SH-SY5Y (cell line): ENCODE data around the gene SLFN12.

ENCODE experiments used
- GATA2 ChIP-seq: IDR thresholded peaks from 2 replicates; pipeline ENCODE4 v1.6.1; 2011; ENCODE audit warnings: mild to moderate bottlenecking, low read depth, low read length
- GATA3 ChIP-seq: IDR thresholded peaks from 2 replicates; pipeline ENCODE4 v1.6.1; 2011; ENCODE audit warnings: low read depth, mild to moderate bottlenecking, low read length, moderate library complexity

The SLFN12 gene

DNA sequence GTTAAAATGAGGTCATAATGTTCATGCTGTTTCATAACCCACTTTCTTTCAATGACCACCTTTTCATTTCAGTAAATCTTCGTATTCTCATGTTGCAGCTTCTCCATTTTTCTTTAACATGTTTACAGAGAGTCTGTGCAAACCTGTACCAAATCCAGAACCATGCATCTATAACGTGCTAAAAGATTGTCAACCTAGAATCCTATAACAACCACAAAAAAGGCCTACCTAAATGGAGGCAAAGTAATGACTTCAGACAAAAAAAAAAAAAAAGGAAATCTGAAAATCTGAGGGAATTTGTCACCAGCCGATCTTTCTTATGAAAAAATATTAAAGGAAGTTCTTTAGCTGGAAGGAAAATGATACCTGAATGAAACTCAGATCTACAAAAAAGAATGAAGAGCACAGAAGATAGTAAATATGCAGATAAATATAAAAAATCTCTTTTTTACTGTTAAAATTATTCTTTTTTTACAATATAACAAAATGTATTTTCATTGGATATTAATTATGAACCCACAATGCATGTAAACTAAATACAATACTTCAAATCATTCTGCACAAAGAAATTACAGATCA, 57.4 kb downstream of the SLFN12 start:
- TF ChIP-seq GATA2 (no peak), GATA3 (no peak)

DNA sequence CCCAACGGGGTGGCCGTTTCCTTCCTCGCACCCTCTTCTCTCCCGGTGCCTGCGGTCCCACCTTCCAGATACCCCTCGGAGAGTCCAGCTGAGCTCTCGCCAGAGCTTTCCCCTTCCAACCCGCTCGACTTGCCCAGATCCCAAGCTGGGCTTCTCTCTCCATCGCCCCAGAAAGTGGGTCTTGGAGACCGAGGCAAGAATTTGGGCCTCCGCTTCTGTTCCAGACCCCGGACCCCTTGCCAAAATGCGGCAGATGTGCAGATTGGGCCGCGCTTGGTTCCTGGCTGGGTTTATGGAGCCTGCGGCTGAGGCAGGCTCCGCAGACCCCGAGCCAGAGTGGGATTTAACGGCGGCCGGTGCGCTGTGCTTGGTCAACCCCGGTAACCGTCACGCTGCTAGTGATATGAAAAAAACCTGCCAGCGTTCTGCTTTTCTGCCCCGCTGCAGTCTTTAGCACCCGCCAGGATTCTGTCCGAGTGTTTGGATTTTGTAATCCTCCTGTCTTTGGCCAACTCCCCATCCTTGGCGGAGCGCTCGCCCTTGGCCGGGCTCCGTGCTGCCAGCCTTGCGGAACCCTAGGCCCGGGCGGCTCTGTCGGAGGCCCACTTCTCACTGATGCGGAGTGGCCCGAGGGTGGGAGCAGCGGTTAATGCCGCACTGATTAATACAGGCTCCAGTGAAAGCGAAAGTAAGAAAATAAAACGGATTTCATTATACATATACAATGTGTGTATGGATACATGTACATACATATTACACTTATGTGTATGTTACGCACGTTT, 58.1 kb downstream of the SLFN12 start:
- TF ChIP-seq GATA2 (no peak), GATA3 (no peak)

DNA sequence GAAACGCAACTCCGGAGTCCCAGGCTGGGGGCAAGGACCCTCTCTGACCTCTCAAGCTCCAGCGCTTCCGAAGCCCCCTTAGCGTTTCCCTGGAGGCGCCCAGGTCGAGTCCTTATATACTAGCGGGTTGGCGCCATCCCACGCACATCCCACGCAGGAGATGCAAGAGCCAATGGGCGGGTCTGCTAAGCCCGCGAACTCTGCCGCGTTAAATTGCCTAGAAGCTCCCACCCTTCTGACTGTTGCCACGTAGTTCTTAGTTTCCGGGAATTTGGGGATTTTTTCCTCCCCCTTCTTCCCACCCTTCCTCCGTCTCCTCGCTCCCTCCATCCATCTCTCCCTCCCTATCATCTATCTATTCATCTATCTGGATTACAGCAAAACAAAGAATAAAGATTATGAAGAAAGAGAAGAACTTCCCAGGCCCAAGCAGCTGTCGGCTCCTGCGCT, 58.7 kb downstream of the SLFN12 start, which contains the start of gene SLFN11:
SLFN11 (minus strand) TSS at position 88 of the 450 bp plus-strand sequence. CDS start 9,814 bp downstream, outside the sequence.
- TF ChIP-seq GATA2, result no peak
- TF ChIP-seq GATA3, result no peak

DNA sequence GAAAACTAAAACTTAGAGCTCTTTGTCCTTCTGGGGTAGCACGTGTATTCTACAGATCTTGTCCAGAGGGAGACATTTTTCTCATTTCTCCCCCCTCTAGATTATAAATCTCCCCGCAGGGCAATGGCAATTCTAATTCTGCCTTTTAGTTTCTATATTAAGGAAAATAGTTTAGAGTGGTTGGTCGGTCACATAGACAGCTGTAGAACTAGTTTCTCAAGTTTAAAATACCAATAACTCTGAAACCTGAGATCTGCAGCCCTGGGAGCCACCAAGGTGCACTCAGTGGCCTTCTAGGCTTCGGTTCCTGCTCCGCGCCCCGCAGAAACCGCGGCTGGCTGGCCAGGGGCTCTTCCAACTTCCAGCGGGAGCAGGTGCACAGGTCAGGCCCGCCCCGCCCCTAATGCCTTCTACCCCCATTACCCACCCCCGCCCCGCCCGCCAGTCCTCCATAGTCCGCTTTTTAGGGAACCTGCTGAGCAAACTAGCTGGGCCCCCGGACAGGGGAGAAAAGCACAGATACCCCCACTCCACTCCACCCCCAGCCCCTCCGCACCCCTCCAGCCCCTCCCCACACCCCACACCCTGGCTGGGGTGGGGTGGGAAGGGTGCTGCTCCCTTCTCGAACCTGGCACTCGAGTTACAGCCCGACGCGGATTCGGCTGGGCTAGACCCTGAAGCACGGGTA, 59.3 kb downstream of the SLFN12 start:
- no peak for TF ChIP-seq GATA3
- TF ChIP-seq GATA2, result no peak

DNA sequence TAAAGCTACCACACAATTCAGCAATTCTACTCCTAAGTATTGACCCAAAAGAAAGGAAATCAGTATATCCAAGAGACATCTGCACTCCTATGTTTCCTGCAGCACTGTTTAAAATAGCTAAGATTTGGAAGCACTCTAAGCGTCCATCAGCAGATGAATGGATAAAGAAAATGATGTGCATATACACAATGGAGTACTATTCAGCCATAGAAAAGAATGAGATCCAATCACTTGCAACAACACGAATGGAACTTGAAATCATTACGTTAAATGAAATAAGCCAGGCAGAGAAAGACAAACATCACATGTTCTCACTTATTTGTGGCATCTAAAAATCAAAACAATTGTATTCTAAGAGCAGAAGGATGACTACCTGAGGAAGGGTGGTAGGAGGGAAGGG, 60.4 kb downstream of the SLFN12 start:
- TF ChIP-seq GATA2, result no peak
- no peak for TF ChIP-seq GATA3

DNA sequence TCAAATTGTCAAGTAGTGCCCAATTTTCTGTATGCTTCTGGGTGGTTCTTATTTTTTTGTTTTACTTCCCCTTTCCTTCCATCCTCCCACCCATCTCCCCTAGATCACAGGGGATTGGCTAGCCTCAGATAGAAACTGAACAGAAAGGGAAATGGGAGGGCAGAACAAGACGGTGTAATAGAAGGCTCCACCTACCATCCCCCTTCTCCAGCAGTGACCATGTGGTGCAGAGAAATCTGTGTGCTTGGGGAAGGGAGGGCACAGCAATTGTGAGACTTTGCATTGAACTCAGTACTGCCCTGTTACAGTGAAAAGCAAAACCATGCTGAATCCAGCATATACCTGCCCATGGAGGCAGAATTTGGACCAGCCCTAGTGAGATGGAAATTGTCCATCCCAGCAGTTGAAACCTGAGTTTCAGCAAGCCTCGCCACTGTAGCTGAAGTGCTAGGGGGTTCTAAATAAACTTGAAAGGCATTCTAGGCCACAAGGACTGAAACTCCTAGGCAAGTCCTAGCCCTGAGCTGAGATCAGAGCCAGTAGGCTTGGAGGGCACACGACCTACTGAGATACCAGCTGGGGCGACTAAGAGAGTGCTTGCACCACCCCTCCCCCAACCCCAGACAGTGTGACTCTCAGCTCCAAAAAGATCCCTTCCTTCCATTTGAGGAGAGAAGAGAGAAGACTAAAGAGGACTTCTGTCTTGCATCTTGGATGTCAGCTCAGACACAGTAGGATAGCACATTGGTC, 64.0 kb downstream of the SLFN12 start:
- TF ChIP-seq GATA3 (no peak), GATA2 (no peak)

DNA sequence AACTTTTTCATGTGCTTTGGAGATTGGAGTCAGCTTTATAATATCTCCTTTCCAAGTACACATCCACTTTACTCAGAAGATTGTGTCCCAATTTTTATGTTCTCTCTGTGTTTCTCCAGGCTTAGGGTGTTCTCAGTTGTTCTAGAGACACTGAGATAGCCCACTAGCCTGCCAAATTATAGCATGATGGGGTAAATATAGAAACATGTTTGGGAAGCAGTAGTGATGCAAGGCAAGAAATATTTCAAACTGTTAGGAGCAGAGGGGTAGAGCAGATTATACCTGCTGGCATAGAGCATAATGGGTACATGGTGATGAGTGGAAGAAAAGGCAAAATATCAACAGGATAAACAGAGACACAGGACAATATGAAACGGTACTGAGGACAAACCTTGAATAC, 71.3 kb downstream of the SLFN12 start:
- no peak for TF ChIP-seq GATA2
- no peak for TF ChIP-seq GATA3
